ENCODE results near the gene WNK1.

Gene WNK1

DNA sequence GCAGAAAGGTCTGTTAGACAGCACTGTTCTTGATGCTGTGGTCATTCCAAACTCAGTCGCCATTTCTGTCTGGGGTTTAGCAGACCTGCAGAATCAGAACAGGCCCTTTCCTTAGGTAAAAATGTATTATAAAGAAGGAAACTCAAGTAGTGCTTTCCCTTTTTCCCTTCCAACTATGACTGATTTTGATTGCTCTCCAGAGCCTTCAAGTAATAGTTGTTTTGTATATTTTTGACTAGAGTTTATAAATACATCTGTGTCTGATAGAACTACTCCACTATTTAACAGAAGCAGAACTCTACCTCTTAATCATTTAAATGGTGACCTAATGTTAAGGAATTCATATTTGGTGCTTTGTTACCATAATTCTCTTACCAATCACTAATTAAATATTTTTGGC, 74.0 kb downstream of the WNK1 start:
- no peak for TF ChIP-seq ZNF433 (tag by site-specific recombination; IDR thresholded peaks at IDR 0.05; ENCODE audit: low read depth)
- TF ChIP-seq ZNF701 (tag by site-specific recombination; IDR thresholded peaks at IDR 0.05) = no peak
- no peak for TF ChIP-seq ZNF350 (tag by site-specific recombination; IDR thresholded peaks at IDR 0.05)
- no peak for TF ChIP-seq ZNF530 (tag by site-specific recombination; IDR thresholded peaks at IDR 0.05; ENCODE audit: low read depth)
- no peak for TF ChIP-seq ZNF239 (tag by site-specific recombination; IDR thresholded peaks at IDR 0.05)
- TF ChIP-seq, protein P1, sequence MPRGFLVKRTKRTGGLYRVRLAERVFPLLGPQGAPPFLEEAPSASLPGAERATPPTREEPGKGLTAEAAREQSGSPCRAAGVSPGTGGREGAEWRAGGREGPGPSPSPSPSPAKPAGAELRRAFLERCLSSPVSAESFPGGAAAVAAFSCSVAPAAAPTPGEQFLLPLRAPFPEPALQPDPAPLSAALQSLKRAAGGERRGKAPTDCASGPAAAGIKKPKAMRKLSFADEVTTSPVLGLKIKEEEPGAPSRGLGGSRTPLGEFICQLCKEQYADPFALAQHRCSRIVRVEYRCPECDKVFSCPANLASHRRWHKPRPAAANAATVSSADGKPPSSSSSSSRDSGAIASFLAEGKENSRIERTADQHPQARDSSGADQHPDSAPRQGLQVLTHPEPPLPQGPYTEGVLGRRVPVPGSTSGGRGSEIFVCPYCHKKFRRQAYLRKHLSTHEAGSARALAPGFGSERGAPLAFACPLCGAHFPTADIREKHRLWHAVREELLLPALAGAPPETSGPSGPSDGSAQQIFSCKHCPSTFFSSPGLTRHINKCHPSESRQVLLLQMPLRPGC (tag by site-specific recombination; IDR thresholded peaks at IDR 0.05) = no peak
- TF ChIP-seq REPIN1 (tag by site-specific recombination; IDR thresholded peaks at IDR 0.05; ENCODE audit: low read depth) = no peak
- TF ChIP-seq, protein P2, sequence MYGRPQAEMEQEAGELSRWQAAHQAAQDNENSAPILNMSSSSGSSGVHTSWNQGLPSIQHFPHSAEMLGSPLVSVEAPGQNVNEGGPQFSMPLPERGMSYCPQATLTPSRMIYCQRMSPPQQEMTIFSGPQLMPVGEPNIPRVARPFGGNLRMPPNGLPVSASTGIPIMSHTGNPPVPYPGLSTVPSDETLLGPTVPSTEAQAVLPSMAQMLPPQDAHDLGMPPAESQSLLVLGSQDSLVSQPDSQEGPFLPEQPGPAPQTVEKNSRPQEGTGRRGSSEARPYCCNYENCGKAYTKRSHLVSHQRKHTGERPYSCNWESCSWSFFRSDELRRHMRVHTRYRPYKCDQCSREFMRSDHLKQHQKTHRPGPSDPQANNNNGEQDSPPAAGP (tag by site-specific recombination; IDR thresholded peaks at IDR 0.05) = no peak
- TF ChIP-seq, protein P3, sequence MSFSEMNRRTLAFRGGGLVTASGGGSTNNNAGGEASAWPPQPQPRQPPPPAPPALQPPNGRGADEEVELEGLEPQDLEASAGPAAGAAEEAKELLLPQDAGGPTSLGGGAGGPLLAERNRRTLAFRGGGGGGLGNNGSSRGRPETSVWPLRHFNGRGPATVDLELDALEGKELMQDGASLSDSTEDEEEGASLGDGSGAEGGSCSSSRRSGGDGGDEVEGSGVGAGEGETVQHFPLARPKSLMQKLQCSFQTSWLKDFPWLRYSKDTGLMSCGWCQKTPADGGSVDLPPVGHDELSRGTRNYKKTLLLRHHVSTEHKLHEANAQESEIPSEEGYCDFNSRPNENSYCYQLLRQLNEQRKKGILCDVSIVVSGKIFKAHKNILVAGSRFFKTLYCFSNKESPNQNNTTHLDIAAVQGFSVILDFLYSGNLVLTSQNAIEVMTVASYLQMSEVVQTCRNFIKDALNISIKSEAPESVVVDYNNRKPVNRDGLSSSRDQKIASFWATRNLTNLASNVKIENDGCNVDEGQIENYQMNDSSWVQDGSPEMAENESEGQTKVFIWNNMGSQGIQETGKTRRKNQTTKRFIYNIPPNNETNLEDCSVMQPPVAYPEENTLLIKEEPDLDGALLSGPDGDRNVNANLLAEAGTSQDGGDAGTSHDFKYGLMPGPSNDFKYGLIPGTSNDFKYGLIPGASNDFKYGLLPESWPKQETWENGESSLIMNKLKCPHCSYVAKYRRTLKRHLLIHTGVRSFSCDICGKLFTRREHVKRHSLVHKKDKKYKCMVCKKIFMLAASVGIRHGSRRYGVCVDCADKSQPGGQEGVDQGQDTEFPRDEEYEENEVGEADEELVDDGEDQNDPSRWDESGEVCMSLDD (tag by site-specific recombination; IDR thresholded peaks at IDR 0.05) = no peak
- no peak for TF ChIP-seq ZNF776 (tag by site-specific recombination; IDR thresholded peaks at IDR 0.05; ENCODE audit: borderline replicate concordance)
- no peaks in the 10 kb centered on the region for H3K4me1 ChIP-seq (ENCODE audit: control insufficient read depth, insufficient read depth, low read length)
- POLR2A ChIA-PET = no interaction called here
- H3K4me3 ChIP-seq (ENCODE audit: low read depth, low read length) = no peak overlapping the region
- CTCF ChIA-PET = no interaction called here
- H3K9me3 ChIP-seq (ENCODE audit: control insufficient read depth, insufficient read depth, low read depth, low read length) = no peaks in the 10 kb centered on the region
- H3K27ac ChIP-seq (ENCODE audit: extremely low read depth, low read depth, low read length) = no peak overlapping the region
- peaks cover 23 to 45% of the 10 kb centered on the region in 2 experiments for H3K36me3 ChIP-seq (ENCODE audit: control insufficient read depth in 2 of 2, insufficient read depth in 1 of 2, low read length in 2 of 2)

DNA sequence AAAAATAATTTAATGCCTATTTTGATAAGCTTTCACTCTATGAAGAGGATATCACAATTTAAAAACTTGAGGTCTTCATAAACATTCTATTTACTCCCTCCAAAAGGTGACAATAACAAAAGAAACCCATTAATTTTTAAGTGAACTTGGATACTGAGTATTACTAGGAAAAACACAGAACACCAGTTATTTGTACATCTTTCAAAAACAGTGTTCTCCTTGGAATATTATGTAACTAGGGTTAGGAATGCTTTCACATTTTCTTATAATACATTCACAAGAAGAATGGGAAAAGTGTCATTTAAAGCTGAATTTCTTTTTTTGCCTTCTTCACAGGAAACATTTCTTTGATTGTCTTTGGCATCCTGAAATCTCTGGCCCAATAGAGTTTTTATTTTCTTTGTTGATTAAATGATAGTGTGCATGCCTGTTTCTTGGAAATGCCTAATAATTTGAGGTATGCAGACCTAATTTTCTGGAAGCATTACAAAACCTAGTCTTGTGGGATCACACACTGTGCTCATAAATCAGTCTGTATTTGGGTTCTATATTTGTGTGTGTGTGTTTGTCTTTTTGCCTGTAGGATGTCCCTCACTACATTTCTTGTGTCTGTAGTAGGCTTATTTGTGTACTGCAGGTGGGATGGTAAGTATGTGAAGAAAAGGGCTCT, 76.5 kb downstream of the WNK1 start:
- ChIA-PET CTCF (interaction anchor here (0.6 to 3.6 kb wide), 2 partner anchors 13 to 376 kb away, joined by 3 to 24 read pairs; no protein-coding TSS in a partner anchor), POLR2A (no interaction called here)
- no peak overlapping the region for H3K27ac ChIP-seq (ENCODE audit: extremely low read depth, low read depth, low read length)
- TF ChIP-seq ZNF146 (tag by site-specific recombination; IDR thresholded peaks at IDR 0.05) (no peak), MYNN (tag by site-specific recombination; IDR thresholded peaks at IDR 0.05; ENCODE audit: borderline replicate concordance) (no peak), SCRT1 (tag by site-specific recombination; IDR thresholded peaks at IDR 0.05; ENCODE audit: borderline replicate concordance) (no peak), ZNF391 (tag by site-specific recombination; IDR thresholded peaks at IDR 0.05; ENCODE audit: borderline replicate concordance, low read depth) (no peak), GLIS2 (tag by site-specific recombination; IDR thresholded peaks at IDR 0.05) (no peak), KLF7 (tag by site-specific recombination; IDR thresholded peaks at IDR 0.05; ENCODE audit: borderline replicate concordance) (no peak), ZNF248 (tag by site-specific recombination; IDR thresholded peaks at IDR 0.05) (no peak), MEIS1 (CRISPR knock-in tag; IDR thresholded peaks at IDR 0.05; ENCODE audit: borderline replicate concordance) (no peak), EGR2 (tag by site-specific recombination; IDR thresholded peaks at IDR 0.05; ENCODE audit: low read depth) (no peak), PRDM1 (tag by site-specific recombination; IDR thresholded peaks at IDR 0.05) (no peak), ZNF544 (tag by site-specific recombination; IDR thresholded peaks at IDR 0.05) (no peak), ZNF211 (tag by site-specific recombination; IDR thresholded peaks at IDR 0.05; ENCODE audit: low read depth) (no peak)
- TF ChIP-seq, protein P4, sequence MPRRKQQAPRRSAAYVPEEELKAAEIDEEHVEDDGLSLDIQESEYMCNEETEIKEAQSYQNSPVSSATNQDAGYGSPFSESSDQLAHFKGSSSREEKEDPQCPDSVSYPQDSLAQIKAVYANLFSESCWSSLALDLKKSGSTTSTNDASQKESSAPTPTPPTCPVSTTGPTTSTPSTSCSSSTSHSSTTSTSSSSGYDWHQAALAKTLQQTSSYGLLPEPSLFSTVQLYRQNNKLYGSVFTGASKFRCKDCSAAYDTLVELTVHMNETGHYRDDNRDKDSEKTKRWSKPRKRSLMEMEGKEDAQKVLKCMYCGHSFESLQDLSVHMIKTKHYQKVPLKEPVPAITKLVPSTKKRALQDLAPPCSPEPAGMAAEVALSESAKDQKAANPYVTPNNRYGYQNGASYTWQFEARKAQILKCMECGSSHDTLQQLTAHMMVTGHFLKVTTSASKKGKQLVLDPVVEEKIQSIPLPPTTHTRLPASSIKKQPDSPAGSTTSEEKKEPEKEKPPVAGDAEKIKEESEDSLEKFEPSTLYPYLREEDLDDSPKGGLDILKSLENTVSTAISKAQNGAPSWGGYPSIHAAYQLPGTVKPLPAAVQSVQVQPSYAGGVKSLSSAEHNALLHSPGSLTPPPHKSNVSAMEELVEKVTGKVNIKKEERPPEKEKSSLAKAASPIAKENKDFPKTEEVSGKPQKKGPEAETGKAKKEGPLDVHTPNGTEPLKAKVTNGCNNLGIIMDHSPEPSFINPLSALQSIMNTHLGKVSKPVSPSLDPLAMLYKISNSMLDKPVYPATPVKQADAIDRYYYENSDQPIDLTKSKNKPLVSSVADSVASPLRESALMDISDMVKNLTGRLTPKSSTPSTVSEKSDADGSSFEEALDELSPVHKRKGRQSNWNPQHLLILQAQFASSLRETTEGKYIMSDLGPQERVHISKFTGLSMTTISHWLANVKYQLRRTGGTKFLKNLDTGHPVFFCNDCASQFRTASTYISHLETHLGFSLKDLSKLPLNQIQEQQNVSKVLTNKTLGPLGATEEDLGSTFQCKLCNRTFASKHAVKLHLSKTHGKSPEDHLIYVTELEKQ (tag by site-specific recombination; IDR thresholded peaks at IDR 0.05; ENCODE audit: borderline replicate concordance) = no peak
- no peaks in the 10 kb centered on the region for H3K4me1 ChIP-seq (ENCODE audit: control insufficient read depth, insufficient read depth, low read length)
- peaks cover 28 to 51% of the 10 kb centered on the region in 2 experiments for H3K36me3 ChIP-seq (ENCODE audit: control insufficient read depth in 2 of 2, insufficient read depth in 1 of 2, low read length in 2 of 2)
- H3K9me3 ChIP-seq (ENCODE audit: control insufficient read depth, insufficient read depth, low read depth, low read length) = no peaks in the 10 kb centered on the region
- H3K4me3 ChIP-seq (ENCODE audit: low read depth, low read length) = no peak overlapping the region

All from HEK293 (cell line).